ENCODE data around the gene HOXC13.

Gene HOXC13

DNA sequence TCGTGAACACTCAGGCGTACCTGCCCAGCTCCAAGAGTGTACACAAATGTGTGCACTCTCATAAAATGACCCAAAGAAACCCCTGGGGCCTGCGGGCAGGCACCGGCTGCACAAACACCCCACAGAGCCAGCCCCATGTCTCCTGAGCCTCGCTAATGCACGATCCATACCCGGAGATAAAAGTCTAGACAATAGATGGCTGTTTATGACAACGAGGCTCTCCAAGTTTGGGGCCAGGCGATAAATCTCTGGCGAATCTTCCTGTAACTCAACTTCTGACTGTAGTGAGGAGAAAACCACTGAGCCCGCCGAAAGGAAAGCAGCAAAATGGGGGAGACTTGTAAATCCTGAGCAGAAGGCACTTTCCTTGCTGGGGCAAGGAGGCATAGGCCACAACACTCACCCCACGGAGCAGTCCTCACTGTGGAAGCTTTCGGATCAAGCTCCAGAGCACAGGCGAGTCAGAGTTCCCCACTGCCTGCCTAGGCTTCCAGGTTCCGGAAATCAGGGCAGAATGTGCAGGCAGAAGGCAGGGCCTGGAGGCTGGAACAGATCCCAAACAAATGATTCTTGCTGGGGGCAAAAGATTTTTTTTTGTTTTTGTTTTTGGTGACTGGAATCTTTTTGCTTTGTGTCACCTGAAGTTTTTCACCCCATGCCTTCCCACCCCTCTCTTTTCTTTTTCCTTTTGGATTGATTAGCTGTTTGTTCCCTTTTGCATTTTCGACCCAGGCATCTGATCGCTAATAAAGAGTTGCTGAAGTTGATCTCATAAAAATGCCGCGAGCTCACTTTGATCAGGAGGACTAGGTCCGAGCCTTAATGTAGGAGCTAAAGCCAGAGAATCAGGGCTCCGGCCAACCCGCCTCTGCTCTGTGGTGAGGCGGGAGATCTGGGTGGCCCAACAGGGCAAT, 29.8 kb downstream of the HOXC13 start:
- H3K9me3 ChIP-seq (ENCODE audit: control insufficient read depth, low read length): no peaks in the 10 kb centered on the region
- no peaks in the 10 kb centered on the region for H3K36me3 ChIP-seq (ENCODE audit: control insufficient read depth, insufficient read depth, low read length, severe bottlenecking)
- no peak for DNase-seq (ENCODE audit: low read depth)
- peaks cover 8% of the 10 kb centered on the region for H3K4me1 ChIP-seq (ENCODE audit: control insufficient read depth, insufficient read depth, low read length)
- no peak overlapping the region for H3K9ac ChIP-seq (ENCODE audit: low read length)
- peaks cover 88% of the 10 kb centered on the region for H3K27me3 ChIP-seq (replicated peaks; ENCODE audit: control insufficient read depth, insufficient read depth, low read length)
- H3K4me3 ChIP-seq (ENCODE audit: low read length): no peak overlapping the region

DNA sequence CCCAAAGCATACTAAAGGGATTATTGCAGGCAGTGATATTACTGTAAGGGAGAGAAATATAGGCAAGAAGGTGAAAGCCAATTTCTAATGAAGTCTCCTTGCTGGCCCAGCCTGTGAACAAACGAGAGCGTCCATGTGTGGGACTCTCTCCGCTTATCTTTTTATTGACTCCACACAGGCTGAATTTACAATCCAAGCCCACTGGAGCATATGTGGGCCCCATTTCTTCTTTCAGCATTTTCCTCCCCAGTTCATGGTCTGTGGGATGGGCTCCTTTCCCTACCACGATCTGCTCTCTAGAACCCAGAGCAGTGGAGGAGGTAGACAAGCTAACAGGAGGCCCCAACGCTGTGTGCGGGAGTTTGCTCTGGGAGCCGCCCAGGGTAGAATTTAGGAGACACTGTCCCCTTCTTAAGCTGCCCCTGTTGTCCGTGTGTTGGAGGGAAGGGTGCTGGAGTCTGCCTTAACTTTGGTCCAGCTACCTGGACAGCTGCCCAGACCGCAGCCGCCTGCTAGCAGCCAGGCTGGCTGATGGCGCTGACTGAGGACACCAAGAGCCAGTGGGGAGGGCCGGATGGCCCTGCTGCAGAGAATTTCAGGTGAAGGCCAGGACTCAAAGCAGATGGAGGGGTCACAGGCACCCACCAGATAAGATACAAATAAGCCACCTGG, 31.1 kb downstream of the HOXC13 start:
- Histone ChIP-seq H3K4me1 (ENCODE audit: control insufficient read depth, insufficient read depth, low read length) (peaks cover 8% of the 10 kb centered on the region), H3K9me3 (ENCODE audit: control insufficient read depth, low read length) (no peaks in the 10 kb centered on the region), H3K27me3 (replicated peaks; ENCODE audit: control insufficient read depth, insufficient read depth, low read length) (peaks cover 76% of the 10 kb centered on the region), H3K9ac (ENCODE audit: low read length) (no peak overlapping the region), H3K4me3 (ENCODE audit: low read length) (no peak overlapping the region), H3K36me3 (ENCODE audit: control insufficient read depth, insufficient read depth, low read length, severe bottlenecking) (no peaks in the 10 kb centered on the region)
- no peak for DNase-seq (ENCODE audit: low read depth)

DNA sequence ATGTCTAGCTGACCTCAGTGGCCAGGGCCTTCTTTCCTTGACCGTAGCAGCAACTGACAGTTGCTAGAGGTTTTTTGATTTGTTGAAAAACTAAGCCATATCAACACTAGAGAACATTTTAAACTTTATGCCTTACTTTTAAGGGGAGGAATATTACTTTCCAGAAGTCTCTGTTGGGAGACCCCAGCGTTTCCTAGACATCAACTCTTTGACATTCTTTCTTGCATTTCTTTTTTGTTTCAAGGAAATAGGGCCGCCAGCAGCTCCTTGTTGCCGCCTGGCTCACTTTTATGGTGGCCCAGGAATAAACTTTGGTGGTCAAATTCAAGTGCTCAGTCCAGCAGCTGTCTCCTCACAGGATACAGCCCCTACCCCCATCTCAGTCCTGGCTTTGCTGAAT, 31.8 kb downstream of the HOXC13 start:
- no peak for DNase-seq (ENCODE audit: low read depth)
- Histone ChIP-seq H3K9ac (ENCODE audit: low read length) (no peak overlapping the region), H3K27me3 (replicated peaks; ENCODE audit: control insufficient read depth, insufficient read depth, low read length) (peaks cover 69% of the 10 kb centered on the region), H3K4me3 (ENCODE audit: low read length) (no peak overlapping the region), H3K36me3 (ENCODE audit: control insufficient read depth, insufficient read depth, low read length, severe bottlenecking) (no peaks in the 10 kb centered on the region), H3K4me1 (ENCODE audit: control insufficient read depth, insufficient read depth, low read length) (peaks cover 10% of the 10 kb centered on the region), H3K9me3 (ENCODE audit: control insufficient read depth, low read length) (no peaks in the 10 kb centered on the region)

DNA sequence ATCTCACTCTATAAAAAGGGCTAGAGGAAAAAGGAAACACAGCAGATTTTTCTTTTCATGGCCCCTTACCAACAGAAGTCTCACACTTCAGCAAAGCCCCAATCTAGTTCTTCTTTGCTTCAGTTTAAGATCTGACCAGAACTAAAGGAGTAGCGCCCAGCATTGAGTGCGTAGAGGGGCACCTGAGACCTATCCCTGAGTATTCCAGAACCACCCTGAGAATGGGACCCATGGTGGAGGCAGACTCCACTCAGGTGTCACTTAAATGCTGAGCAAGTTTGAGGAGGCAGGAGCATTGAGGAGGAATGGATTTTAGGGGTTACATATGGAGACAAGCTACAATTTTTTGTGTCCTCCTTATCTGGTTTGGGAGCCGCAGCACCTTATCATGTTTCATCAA, 32.5 kb downstream of the HOXC13 start:
- Histone ChIP-seq H3K4me1 (ENCODE audit: control insufficient read depth, insufficient read depth, low read length) (peaks cover 12% of the 10 kb centered on the region), H3K9ac (ENCODE audit: low read length) (no peak overlapping the region), H3K36me3 (ENCODE audit: control insufficient read depth, insufficient read depth, low read length, severe bottlenecking) (no peaks in the 10 kb centered on the region), H3K9me3 (ENCODE audit: control insufficient read depth, low read length) (no peaks in the 10 kb centered on the region), H3K4me3 (ENCODE audit: low read length) (no peak overlapping the region), H3K27me3 (replicated peaks; ENCODE audit: control insufficient read depth, insufficient read depth, low read length) (peaks cover 64% of the 10 kb centered on the region)
- no peak for DNase-seq (ENCODE audit: low read depth)

DNA sequence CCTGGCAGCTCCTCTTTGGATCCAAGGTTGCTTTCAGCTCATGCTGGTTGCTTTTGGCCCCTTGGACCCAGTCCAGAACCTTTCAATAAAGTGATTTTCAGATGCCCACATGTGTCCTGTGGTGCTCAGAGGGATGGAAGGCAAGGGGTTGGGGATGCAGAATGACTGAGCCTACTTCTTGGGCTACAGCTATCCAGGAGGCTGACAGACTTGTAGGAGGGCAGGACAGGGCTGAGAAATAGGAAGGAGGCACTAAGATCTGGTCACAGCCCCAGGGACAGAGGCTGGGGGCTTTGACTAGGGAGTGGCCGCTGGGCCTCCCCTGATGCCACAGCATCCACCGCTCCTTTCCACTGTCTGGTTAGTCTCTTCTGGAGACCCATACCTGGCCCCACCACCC, 33.1 kb downstream of the HOXC13 start:
- Histone ChIP-seq H3K27me3 (replicated peaks; ENCODE audit: control insufficient read depth, insufficient read depth, low read length) (peaks cover 58% of the 10 kb centered on the region), H3K9me3 (ENCODE audit: control insufficient read depth, low read length) (no peaks in the 10 kb centered on the region), H3K36me3 (ENCODE audit: control insufficient read depth, insufficient read depth, low read length, severe bottlenecking) (no peaks in the 10 kb centered on the region), H3K4me1 (ENCODE audit: control insufficient read depth, insufficient read depth, low read length) (peaks cover 12% of the 10 kb centered on the region), H3K9ac (ENCODE audit: low read length) (no peak overlapping the region), H3K4me3 (ENCODE audit: low read length) (no peak overlapping the region)
- DNase-seq (ENCODE audit: low read depth): no peak

DNA sequence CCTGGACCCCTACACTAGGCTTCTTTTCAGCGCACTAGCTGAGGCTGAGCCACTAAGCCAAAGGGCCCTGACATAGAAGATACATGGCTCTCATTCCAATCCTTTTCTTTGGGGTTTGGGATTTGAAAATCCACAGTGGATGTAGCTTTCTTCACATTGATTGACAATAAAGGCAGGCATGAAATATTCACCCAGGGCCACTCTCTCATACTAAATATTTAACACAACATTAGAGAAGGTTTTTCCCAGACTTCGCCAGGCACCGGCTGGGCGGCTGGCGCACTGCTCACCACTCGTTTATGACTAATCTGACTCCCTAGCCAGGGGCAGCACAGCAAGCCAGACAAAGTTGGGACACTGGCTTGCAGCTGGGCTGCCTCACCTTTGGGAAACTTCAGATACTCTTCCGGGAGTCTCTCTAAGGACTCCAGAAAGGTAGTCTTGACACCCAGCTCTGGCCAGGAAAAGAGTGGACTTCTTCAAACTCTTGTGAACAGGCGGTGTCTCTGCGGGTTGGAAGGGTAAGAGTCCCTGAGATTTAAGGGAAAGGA, 33.6 kb downstream of the HOXC13 start:
- H3K27me3 ChIP-seq (replicated peaks; ENCODE audit: control insufficient read depth, insufficient read depth, low read length): peaks cover 58% of the 10 kb centered on the region
- H3K9ac ChIP-seq (ENCODE audit: low read length): peak overlapping the region; percentile 90
- no peaks in the 10 kb centered on the region for H3K9me3 ChIP-seq (ENCODE audit: control insufficient read depth, low read length)
- H3K4me3 ChIP-seq (ENCODE audit: low read length): peak overlapping the region; percentile 86
- H3K4me1 ChIP-seq (ENCODE audit: control insufficient read depth, insufficient read depth, low read length): peaks cover 12% of the 10 kb centered on the region
- no peaks in the 10 kb centered on the region for H3K36me3 ChIP-seq (ENCODE audit: control insufficient read depth, insufficient read depth, low read length, severe bottlenecking)
- no peak for DNase-seq (ENCODE audit: low read depth)

DNA sequence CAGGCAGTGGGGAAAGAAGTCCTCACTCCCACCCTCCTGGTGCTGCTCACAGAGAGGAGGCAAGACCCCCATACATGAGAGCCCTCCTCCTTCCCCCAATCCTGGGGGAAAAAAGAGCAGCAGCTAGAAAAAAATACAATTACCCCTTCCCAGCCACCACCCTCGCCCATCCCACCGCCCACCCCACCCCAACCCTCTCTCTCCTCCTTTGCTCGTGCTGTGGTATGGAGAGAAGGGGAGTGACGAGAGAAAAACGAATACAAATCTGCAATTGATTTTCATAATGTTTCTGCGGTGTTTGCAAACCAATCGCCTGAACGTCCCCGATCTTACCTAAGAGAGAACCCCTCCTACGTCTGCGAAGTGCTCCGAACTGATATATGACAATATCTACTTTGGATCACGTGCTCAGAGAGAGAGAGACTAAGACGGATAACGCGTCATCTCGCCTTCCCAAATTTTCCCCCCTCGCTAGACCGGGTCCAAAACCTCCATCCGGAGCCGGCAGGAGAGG, 34.1 kb downstream of the HOXC13 start, which contains the start of gene HOXC11:
HOXC11 (plus strand) TSS at position 405 of the 514 bp plus-strand sequence. CDS start 116 bp downstream, outside the sequence.
- Histone ChIP-seq H3K27me3 (replicated peaks; ENCODE audit: control insufficient read depth, insufficient read depth, low read length) (peaks cover 56% of the 10 kb centered on the region), H3K4me1 (ENCODE audit: control insufficient read depth, insufficient read depth, low read length) (peaks cover 12% of the 10 kb centered on the region), H3K9ac (ENCODE audit: low read length) (peak within 1 kb of the TSS; percentile 90), H3K36me3 (ENCODE audit: control insufficient read depth, insufficient read depth, low read length, severe bottlenecking) (no peaks in the 10 kb centered on the region), H3K9me3 (ENCODE audit: control insufficient read depth, low read length) (no peaks in the 10 kb centered on the region), H3K4me3 (ENCODE audit: low read length) (peak within 1 kb of the TSS; percentile 86)
- no peak for DNase-seq (ENCODE audit: low read depth)

DNA sequence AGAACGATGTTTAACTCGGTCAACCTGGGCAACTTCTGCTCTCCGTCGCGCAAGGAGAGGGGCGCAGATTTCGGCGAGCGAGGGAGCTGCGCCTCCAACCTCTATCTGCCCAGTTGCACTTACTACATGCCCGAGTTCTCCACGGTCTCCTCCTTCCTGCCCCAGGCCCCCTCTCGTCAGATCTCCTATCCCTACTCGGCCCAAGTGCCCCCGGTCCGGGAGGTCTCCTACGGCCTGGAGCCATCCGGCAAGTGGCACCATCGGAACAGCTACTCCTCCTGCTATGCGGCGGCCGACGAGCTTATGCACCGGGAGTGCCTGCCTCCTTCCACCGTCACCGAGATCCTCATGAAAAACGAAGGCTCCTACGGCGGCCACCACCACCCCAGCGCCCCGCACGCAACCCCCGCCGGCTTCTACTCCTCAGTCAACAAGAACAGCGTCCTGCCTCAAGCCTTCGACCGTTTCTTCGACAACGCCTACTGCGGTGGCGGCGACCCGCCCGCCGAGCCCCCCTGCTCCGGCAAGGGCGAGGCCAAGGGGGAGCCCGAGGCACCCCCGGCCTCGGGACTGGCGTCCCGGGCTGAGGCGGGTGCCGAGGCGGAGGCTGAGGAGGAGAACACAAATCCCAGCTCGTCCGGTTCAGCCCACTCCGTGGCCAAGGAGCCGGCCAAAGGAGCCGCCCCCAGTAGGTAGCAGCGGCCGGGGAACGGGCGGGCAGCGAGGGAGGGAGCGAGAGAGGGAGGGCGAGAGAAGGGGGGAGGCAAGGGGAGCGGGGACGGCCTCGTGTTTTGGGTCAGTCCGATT, 34.8 kb downstream of the HOXC13 start:
- H3K27me3 ChIP-seq (replicated peaks; ENCODE audit: control insufficient read depth, insufficient read depth, low read length): peaks cover 49% of the 10 kb centered on the region
- peaks cover 12% of the 10 kb centered on the region for H3K4me1 ChIP-seq (ENCODE audit: control insufficient read depth, insufficient read depth, low read length)
- H3K4me3 ChIP-seq (ENCODE audit: low read length): peak overlapping the region; percentile 86
- no peaks in the 10 kb centered on the region for H3K36me3 ChIP-seq (ENCODE audit: control insufficient read depth, insufficient read depth, low read length, severe bottlenecking)
- no peaks in the 10 kb centered on the region for H3K9me3 ChIP-seq (ENCODE audit: control insufficient read depth, low read length)
- H3K9ac ChIP-seq (ENCODE audit: low read length): peak overlapping the region; percentile 90
- DNase-seq (ENCODE audit: low read depth): no peak

DNA sequence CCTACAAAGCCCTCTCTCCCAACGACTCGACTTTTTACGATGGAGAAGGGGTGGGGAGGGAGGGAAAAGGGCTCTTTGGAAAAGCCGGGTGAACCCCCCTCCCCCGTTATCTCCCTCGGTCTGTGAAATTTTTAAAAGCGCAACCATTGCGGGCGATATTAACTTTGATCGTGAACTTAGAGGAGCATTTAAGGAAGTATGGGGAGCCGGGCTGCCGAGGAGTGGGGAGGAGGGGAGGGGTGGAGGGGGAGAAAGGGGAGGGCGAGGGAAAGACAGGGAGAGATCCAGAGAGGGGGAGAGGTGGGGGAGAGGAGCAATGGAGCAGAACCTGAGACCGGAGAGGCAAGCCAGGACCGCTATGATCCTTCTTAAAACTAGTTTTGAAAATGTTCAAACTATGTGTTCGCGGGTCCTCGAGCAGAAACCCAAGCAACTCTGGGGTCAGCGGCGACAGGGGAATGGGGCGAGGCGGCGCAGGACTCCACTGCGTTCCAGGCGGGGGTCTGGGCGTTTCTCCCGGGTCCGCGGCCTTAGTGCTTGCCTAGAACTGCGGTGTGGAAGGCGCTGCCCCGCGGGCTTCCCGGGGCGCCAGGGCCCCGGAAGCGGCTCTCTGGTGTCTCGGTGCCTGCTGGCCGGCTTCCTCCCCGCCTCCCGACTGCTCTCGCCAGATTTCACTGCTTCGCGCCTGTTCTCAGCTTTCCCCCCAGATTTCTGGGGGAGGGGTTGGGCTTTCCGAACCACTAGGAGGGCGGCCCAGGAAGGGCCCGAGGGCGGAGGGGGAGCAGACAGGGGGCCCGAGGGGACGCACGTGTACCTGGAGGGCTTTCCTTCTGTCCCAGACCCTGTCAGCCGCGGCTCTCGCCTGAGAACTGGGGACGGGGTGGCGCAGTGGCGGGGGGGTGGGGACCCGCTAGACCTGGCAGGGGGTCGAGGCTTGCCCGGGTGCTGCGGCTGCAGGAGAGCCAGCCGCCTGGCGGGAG, 35.7 kb downstream of the HOXC13 start, which contains the start of gene HOTAIR:
HOTAIR (minus strand) TSS at position 871 of the 980 bp plus-strand sequence.
- peaks cover 40% of the 10 kb centered on the region for H3K27me3 ChIP-seq (replicated peaks; ENCODE audit: control insufficient read depth, insufficient read depth, low read length)
- no peak for DNase-seq (ENCODE audit: low read depth)
- peak within 1 kb of the TSS; percentile 86 for H3K4me3 ChIP-seq (ENCODE audit: low read length)
- no peaks in the 10 kb centered on the region for H3K36me3 ChIP-seq (ENCODE audit: control insufficient read depth, insufficient read depth, low read length, severe bottlenecking)
- H3K4me1 ChIP-seq (ENCODE audit: control insufficient read depth, insufficient read depth, low read length): peaks cover 12% of the 10 kb centered on the region
- peak within 1 kb of the TSS; percentile 90 for H3K9ac ChIP-seq (ENCODE audit: low read length)
- no peaks in the 10 kb centered on the region for H3K9me3 ChIP-seq (ENCODE audit: control insufficient read depth, low read length)

DNA sequence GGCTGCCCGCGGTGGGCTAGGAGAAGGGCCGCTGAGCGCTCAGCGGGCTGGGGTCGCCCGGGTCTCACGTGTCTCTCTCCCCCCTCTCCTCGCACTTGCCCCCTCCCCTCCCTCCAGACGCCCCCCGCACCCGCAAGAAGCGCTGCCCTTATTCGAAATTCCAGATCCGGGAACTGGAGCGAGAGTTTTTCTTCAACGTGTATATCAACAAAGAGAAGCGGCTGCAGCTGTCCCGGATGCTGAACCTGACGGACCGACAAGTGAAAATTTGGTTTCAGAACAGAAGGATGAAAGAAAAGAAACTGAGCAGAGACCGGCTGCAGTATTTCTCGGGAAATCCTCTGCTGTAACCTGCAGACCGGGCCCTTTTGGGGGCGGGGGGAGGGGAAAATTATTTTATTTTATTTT, 36.4 kb downstream of the HOXC13 start:
- peaks cover 12% of the 10 kb centered on the region for H3K4me1 ChIP-seq (ENCODE audit: control insufficient read depth, insufficient read depth, low read length)
- DNase-seq (ENCODE audit: low read depth): no peak
- H3K4me3 ChIP-seq (ENCODE audit: low read length): peak overlapping the region; percentile 86
- H3K9ac ChIP-seq (ENCODE audit: low read length): peak overlapping the region; percentile 90
- H3K36me3 ChIP-seq (ENCODE audit: control insufficient read depth, insufficient read depth, low read length, severe bottlenecking): no peaks in the 10 kb centered on the region
- no peaks in the 10 kb centered on the region for H3K9me3 ChIP-seq (ENCODE audit: control insufficient read depth, low read length)
- H3K27me3 ChIP-seq (replicated peaks; ENCODE audit: control insufficient read depth, insufficient read depth, low read length): peaks cover 34% of the 10 kb centered on the region
